Measurements from ENCODE around the gene PLXNA4.

The PLXNA4 gene

DNA sequence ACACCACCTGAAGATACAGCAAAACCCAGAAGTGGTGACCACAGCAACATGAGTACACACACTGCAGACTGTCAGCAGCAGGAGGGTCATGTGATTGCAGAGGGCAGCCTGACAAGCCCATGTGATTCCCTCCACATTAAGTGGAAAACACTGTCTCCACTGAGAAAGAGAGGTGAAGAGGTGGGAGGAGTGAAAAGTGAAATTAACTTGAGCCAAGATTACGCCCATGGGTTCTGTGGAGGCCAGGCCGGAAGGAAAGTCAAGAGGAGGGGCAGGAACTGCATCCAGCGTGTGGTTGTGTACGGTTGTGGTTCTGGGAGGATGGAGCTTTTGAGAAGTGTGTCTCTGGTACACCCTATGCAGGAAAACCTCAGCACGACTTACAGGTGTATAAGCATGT, 138.5 kb downstream of the PLXNA4 start:
- Histone ChIP-seq H3K4me3 (ENCODE audit: low read depth, low read length) (no peak overlapping the region), H3K9ac (ENCODE audit: low read depth, low read length) (no peak overlapping the region), H3K27me3 (ENCODE audit: control insufficient read depth, insufficient read depth, low read length) (no peaks in the 10 kb centered on the region), H3K27ac (ENCODE audit: low read depth, low read length) (no peak overlapping the region), H3K9me3 (ENCODE audit: control insufficient read depth, insufficient read depth, low read length) (no peaks in the 10 kb centered on the region), H3K36me3 (ENCODE audit: control insufficient read depth, insufficient read depth, low read length) (no peaks in the 10 kb centered on the region), H3K4me1 (ENCODE audit: control insufficient read depth, insufficient read depth, low read length) (no peaks in the 10 kb centered on the region; the same call in 1 of the 2 replicates)

DNA sequence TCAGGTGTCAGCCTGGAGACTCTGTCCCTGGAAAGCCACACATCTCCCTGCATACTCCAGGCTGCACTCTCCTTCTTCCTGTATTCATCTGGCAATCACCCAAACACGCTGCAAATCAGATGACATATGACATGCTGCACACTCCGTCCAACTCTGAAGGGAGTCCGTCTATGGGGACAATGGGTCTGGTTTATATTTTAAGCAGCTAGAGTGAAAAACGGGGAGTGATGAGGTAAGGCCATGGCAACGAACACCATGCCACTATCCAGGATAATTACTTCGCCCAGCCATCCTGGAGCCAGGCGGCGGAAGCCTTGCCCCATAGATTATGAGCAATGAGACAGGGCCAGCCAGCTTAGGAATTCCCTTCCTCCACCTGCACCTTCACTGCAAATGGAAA, 140.1 kb downstream of the PLXNA4 start:
- no peaks in the 10 kb centered on the region for H3K9me3 ChIP-seq (ENCODE audit: control insufficient read depth, insufficient read depth, low read length)
- no peaks in the 10 kb centered on the region for H3K27me3 ChIP-seq (ENCODE audit: control insufficient read depth, insufficient read depth, low read length)
- H3K9ac ChIP-seq (ENCODE audit: low read depth, low read length), result no peak overlapping the region
- no peaks in the 10 kb centered on the region for H3K4me1 ChIP-seq (ENCODE audit: control insufficient read depth, insufficient read depth, low read length)
- no peaks in the 10 kb centered on the region for H3K36me3 ChIP-seq (ENCODE audit: control insufficient read depth, insufficient read depth, low read length)
- H3K4me3 ChIP-seq (ENCODE audit: low read depth, low read length), result no peak overlapping the region
- H3K27ac ChIP-seq (ENCODE audit: low read depth, low read length), result no peak overlapping the region

DNA sequence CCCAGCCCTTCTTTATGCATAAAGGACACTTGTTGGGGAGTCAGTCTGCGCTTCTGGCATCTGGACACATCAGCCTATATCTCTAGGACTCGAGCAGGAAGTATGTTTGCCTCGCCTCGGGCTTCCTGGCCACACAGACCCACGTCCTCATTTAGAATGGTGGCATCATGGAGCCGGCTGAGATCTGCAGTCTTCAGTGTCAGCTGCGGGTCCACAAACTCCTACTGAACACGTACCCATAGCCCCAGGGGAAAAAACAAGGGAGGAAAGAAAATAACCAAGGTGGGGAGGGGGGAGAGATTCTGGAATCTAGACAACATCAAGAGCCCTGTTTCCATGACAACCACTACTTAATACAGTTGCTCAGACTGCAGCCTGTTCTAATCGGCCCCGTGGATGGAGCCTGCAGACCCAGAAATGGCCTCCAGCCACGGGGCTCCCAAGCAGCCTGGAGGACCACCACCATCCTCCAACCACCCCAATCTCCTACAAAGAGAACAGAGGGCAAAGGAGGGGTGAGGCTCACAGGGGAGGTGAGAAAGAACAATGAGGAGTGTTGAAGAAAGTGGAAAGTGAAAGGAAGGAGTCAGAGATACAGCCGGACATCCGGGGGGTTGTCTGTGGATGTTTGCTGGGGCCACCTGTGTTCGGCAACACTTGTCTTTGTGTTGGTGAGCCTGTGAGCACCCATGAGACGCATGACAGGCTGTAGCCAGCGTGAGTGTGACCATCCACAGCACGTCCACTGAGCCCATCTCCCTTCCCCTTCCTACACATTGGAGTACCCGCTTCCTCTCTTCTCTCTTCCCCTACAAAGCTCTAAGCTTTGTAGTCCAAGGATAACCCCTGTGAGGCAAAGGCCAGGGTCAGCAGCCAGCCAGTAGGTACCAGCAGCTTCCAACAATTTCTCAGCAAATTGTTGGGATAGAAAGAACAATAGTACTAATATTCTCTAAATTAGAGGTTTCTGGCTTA, 141.0 kb downstream of the PLXNA4 start:
- Histone ChIP-seq H3K27ac (ENCODE audit: low read depth, low read length) (no peak overlapping the region), H3K9ac (ENCODE audit: low read depth, low read length) (no peak overlapping the region), H3K9me3 (ENCODE audit: control insufficient read depth, insufficient read depth, low read length) (no peaks in the 10 kb centered on the region), H3K4me1 (ENCODE audit: control insufficient read depth, insufficient read depth, low read length) (no peaks in the 10 kb centered on the region), H3K36me3 (ENCODE audit: control insufficient read depth, insufficient read depth, low read length) (no peaks in the 10 kb centered on the region), H3K4me3 (ENCODE audit: low read depth, low read length) (no peak overlapping the region), H3K27me3 (ENCODE audit: control insufficient read depth, insufficient read depth, low read length) (no peaks in the 10 kb centered on the region)

DNA sequence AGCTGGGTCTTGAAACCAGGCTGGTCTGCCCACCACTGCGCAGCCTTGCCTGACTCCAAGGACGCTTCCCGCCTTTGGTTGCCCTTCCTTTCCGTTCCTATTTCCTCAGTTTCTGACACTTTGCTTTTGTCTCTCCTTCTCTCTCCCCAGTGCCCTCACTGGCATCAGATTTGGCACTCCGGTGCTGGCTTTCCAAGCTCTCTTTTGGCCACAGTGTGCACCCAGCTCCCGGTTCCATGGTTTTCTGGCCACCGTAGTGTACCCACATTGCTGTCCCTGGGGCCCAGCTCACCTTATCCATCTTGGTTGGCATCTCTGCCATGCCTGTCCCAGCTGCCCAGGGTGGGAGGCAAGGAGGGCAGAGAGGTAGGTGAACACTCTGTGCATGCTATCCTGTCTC, 142.2 kb downstream of the PLXNA4 start:
- no peaks in the 10 kb centered on the region for H3K4me1 ChIP-seq (ENCODE audit: control insufficient read depth, insufficient read depth, low read length)
- no peak overlapping the region for H3K4me3 ChIP-seq (ENCODE audit: low read depth, low read length)
- H3K27me3 ChIP-seq (ENCODE audit: control insufficient read depth, insufficient read depth, low read length), result no peaks in the 10 kb centered on the region
- no peak overlapping the region for H3K9ac ChIP-seq (ENCODE audit: low read depth, low read length)
- no peak overlapping the region for H3K27ac ChIP-seq (ENCODE audit: low read depth, low read length)
- H3K9me3 ChIP-seq (ENCODE audit: control insufficient read depth, insufficient read depth, low read length), result no peaks in the 10 kb centered on the region
- H3K36me3 ChIP-seq (ENCODE audit: control insufficient read depth, insufficient read depth, low read length), result no peaks in the 10 kb centered on the region

DNA sequence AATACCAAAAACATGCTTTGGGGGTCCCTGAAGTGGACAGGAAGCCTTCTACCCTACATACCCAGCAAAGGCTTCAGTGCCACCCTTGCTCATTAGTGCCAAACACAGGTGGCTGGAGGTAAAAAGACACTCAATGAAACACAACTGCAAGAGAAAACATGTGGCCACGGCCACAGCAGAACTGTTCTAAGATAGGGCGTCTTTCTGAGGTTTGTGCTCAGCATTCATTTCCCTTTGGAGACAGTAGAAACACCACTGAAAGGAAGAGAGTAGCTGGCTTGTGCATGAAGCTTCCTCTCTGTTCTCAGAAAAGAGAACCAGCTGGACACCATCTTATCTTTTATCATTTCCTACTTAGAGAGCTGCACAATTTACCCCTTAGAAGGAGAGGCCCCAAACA, 143.0 kb downstream of the PLXNA4 start:
- H3K4me3 ChIP-seq (ENCODE audit: low read depth, low read length), result no peak overlapping the region
- H3K9me3 ChIP-seq (ENCODE audit: control insufficient read depth, insufficient read depth, low read length), result no peaks in the 10 kb centered on the region
- no peak overlapping the region for H3K9ac ChIP-seq (ENCODE audit: low read depth, low read length)
- no peaks in the 10 kb centered on the region for H3K36me3 ChIP-seq (ENCODE audit: control insufficient read depth, insufficient read depth, low read length)
- no peaks in the 10 kb centered on the region for H3K27me3 ChIP-seq (ENCODE audit: control insufficient read depth, insufficient read depth, low read length)
- H3K4me1 ChIP-seq (ENCODE audit: control insufficient read depth, insufficient read depth, low read length), result no peaks in the 10 kb centered on the region
- H3K27ac ChIP-seq (ENCODE audit: low read depth, low read length), result no peak overlapping the region

DNA sequence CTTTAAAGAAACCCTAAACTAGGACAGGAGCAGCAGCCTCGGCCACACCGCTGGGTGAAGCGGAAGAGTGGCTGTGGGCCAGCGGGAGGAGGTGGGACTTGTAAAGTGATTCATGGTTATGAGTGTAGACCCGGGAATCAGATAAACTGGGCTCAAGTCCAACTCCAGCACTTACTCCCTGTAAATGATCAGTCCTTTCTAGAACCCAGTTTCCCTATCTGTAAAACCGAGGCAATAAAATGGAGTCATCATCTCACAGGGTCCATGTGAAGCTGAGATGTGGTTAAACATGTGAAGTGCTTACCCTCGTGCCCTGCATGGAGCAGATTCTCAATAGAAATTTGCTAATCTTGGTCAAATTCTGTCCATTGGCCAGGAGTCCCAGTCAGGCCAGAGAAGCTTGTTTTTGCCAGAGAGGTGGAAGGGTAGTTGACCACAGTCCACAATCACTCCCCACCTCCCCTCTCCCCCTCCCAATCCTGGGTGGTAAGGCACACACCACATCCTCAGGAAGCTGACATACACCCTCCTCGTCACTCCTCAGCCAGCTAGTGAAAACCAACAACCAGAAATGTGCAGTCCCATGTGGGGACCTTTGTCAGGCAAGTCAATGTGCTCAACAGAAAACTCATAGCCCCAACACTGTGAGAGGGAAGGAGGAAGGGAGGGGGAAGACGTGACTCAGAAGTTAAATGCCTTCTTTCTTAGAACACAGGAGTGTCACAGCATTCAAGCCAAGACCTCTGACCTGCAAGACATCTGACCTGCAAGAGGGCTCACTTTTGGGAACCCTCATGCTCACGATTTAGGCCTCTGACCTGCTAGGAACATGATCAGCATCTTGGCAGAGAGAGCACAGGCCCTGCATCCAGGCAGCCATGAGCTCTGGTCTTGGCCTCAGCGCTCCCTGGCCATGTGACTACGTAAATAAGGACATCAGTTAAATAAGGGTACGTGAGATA, 145.1 kb downstream of the PLXNA4 start:
- Histone ChIP-seq H3K4me1 (ENCODE audit: control insufficient read depth, insufficient read depth, low read length) (no peaks in the 10 kb centered on the region), H3K9ac (ENCODE audit: low read depth, low read length) (no peak overlapping the region), H3K4me3 (ENCODE audit: low read depth, low read length) (no peak overlapping the region), H3K27me3 (ENCODE audit: control insufficient read depth, insufficient read depth, low read length) (no peaks in the 10 kb centered on the region), H3K9me3 (ENCODE audit: control insufficient read depth, insufficient read depth, low read length) (no peaks in the 10 kb centered on the region), H3K27ac (ENCODE audit: low read depth, low read length) (no peak overlapping the region), H3K36me3 (ENCODE audit: control insufficient read depth, insufficient read depth, low read length) (no peaks in the 10 kb centered on the region)

DNA sequence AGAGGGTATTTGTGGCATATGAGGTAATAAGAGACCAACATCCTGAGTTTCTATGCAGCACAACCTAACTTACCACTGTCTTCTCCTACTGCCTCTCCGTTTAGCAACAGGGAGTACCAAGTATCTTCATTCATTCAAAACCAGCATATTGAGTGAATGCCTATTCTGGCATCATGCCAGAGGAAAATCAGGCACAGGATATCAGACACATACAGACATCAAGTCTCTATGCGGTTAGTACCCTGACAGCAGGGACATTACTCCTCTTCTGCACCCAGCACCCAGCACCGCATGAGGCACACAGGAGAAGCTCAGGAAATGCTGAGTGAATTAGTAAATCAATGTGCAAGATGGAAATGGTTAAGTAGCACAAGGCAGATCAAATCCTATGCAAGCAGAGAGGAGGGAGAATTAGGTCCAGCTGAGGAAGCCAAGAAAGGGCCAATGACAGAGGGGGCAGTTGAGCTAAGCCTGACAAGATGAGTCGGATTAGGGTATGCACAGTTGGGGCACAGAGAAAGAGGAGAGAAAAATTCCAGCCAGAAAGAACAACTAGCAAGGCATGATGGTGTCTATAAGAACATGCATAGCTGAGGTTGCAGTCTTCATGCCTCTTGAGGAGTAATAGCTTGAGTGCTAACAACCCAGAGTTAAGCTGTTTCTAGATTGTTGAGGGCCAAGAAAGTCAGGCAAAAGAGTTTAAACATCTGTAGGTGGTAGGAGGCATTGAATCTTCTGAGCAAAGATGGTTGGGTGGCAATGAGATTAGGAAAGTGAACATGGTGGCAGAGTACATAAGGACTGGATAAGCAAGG, 146.0 kb downstream of the PLXNA4 start:
- H3K36me3 ChIP-seq (ENCODE audit: control insufficient read depth, insufficient read depth, low read length), result no peaks in the 10 kb centered on the region
- H3K27ac ChIP-seq (ENCODE audit: low read depth, low read length), result no peak overlapping the region
- no peaks in the 10 kb centered on the region for H3K27me3 ChIP-seq (ENCODE audit: control insufficient read depth, insufficient read depth, low read length)
- peaks cover 7% of the 10 kb centered on the region; the same call in 1 of the 2 replicates for H3K4me1 ChIP-seq (ENCODE audit: control insufficient read depth, insufficient read depth, low read length)
- no peaks in the 10 kb centered on the region for H3K9me3 ChIP-seq (ENCODE audit: control insufficient read depth, insufficient read depth, low read length)
- H3K4me3 ChIP-seq (ENCODE audit: low read depth, low read length), result no peak overlapping the region
- no peak overlapping the region for H3K9ac ChIP-seq (ENCODE audit: low read depth, low read length)

DNA sequence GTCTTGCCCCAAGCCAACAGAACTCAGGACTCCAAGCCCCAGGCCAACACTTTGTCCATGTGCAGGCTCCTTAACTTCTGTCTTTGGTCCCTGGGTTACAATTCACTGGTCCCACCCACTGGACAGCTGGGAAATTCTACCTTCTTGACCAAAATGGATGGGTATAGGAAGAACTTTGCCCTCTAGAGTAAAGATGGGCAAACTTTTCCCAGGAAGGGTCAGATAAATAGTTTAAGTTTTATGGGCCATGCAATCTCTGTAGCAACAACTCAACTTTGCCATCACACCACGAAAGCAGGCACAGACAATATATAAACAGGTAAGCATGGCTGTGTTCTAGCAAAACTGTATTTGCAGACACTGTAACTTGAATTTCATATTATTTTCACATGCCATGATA, 147.1 kb downstream of the PLXNA4 start:
- H3K9me3 ChIP-seq (ENCODE audit: control insufficient read depth, insufficient read depth, low read length), result no peaks in the 10 kb centered on the region
- no peak overlapping the region for H3K27ac ChIP-seq (ENCODE audit: low read depth, low read length)
- H3K9ac ChIP-seq (ENCODE audit: low read depth, low read length), result no peak overlapping the region
- no peaks in the 10 kb centered on the region for H3K36me3 ChIP-seq (ENCODE audit: control insufficient read depth, insufficient read depth, low read length)
- no peak overlapping the region for H3K4me3 ChIP-seq (ENCODE audit: low read depth, low read length)
- peaks cover 13% of the 10 kb centered on the region; the same call in 1 of the 2 replicates for H3K4me1 ChIP-seq (ENCODE audit: control insufficient read depth, insufficient read depth, low read length)
- H3K27me3 ChIP-seq (ENCODE audit: control insufficient read depth, insufficient read depth, low read length), result no peaks in the 10 kb centered on the region

DNA sequence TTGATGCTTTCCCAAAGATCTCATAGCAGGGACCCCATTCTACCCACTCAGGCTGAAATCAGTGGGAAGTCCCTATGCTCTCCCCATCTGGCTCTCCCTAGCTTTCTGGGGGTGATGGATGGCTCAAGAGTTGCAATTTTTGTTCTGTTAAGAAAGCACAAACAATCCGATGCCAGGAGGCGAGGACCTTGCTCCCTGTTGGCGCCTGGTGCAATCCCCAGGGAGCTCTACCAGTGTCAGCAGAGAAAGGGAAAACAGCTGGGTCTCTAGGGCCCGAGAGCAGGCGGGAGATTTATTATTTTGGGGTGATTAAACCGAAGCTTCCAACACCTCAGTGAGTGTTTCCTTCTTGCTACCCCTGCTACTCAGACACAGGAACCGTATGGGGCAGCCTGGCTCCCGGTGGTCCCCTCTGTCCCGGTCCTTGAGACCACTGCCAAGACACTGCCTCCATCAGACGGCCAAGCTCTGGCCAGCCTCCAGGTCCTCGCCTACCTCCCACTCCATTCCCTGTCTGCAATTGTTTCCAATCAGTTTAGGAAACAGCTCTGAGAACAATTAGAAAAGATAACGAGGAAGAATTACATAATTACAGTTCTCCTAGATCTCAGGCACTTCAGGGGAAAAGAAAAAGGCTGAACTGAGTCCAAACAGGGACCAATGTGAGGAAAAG, 147.9 kb downstream of the PLXNA4 start:
- no peak overlapping the region for H3K9ac ChIP-seq (ENCODE audit: low read depth, low read length)
- H3K4me1 ChIP-seq (ENCODE audit: control insufficient read depth, insufficient read depth, low read length), result peaks cover 13% of the 10 kb centered on the region; the same call in 1 of the 2 replicates
- no peaks in the 10 kb centered on the region for H3K9me3 ChIP-seq (ENCODE audit: control insufficient read depth, insufficient read depth, low read length)
- H3K36me3 ChIP-seq (ENCODE audit: control insufficient read depth, insufficient read depth, low read length), result no peaks in the 10 kb centered on the region
- H3K27me3 ChIP-seq (ENCODE audit: control insufficient read depth, insufficient read depth, low read length), result no peaks in the 10 kb centered on the region
- H3K27ac ChIP-seq (ENCODE audit: low read depth, low read length), result no peak overlapping the region
- H3K4me3 ChIP-seq (ENCODE audit: low read depth, low read length), result no peak overlapping the region

DNA sequence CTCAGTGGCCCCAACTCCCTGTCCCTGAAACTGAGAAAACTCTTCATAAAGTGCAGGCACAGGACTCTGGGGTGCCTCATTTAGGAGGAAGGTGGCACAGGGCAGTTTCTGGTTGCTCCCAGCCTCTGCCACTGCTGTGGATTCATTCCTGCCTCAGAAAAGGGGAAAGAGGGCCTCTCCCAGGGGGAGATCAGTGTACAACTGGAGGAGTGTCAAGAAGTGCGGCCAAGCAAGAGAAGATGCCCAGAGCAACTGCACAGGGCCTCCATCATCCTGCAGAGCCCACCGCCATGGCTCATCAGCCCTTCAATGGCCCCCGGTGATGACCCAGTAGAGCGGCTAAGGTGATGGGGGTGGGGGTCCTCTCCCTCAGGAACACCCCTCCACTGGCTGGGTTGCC, 150.3 kb downstream of the PLXNA4 start:
- Histone ChIP-seq H3K27me3 (ENCODE audit: control insufficient read depth, insufficient read depth, low read length) (no peaks in the 10 kb centered on the region), H3K9me3 (ENCODE audit: control insufficient read depth, insufficient read depth, low read length) (no peaks in the 10 kb centered on the region), H3K36me3 (ENCODE audit: control insufficient read depth, insufficient read depth, low read length) (no peaks in the 10 kb centered on the region), H3K9ac (ENCODE audit: low read depth, low read length) (no peak overlapping the region), H3K27ac (ENCODE audit: low read depth, low read length) (no peak overlapping the region), H3K4me3 (ENCODE audit: low read depth, low read length) (no peak overlapping the region), H3K4me1 (ENCODE audit: control insufficient read depth, insufficient read depth, low read length) (peaks cover 13% of the 10 kb centered on the region; the same call in 1 of the 2 replicates)
